KMS-11 (cell line): ENCODE results near the gene PDZD2.

Experiments
- H2AFZ ChIP-seq: fragments of 200-600 bp; sonication (generic); 2 replicates; pipeline ENCODE4 v1.6.1; 2016; ENCODE audit warnings: antibody characterized with exemption, mixed run types, low read depth
- H3K27ac ChIP-seq: fragments of 200-600 bp; sonication (generic); 2 replicates; pipeline ENCODE4 v1.6.1; 2016; ENCODE audit warnings: mild to moderate bottlenecking, mixed run types
- H3K27me3 ChIP-seq: fragments of 200-600 bp; sonication (generic); 2 replicates; pipeline ENCODE4 v1.6.1; 2017; ENCODE audit warnings: mild to moderate bottlenecking, low read depth, mixed run types, moderate library complexity; ENCODE audit not compliant: insufficient read depth
- H3K36me3 ChIP-seq: fragments of 200-600 bp; sonication (generic); 2 replicates; pipeline ENCODE4 v1.6.1; 2017; ENCODE audit warnings: mild to moderate bottlenecking, mixed run types; ENCODE audit not compliant: insufficient read depth
- H3K4me1 ChIP-seq: fragments of 200-600 bp; sonication (generic); 2 replicates; pipeline ENCODE4 v1.6.1; 2016; ENCODE audit warnings: mild to moderate bottlenecking, low read depth, mixed run types; ENCODE audit not compliant: poor library complexity, severe bottlenecking
- H3K4me2 ChIP-seq: fragments of 200-600 bp; sonication (generic); 2 replicates; pipeline ENCODE4 v1.7.0; 2016; ENCODE audit warnings: mild to moderate bottlenecking, mixed run types
- H3K4me3 ChIP-seq: fragments of 200-600 bp; sonication (generic); IDR thresholded peaks from 2 replicates; pipeline ENCODE4 v1.6.1; 2017; ENCODE audit warnings: low read depth, low read length, mixed read lengths; ENCODE audit not compliant: insufficient read depth
- H3K79me2 ChIP-seq: fragments of 200-600 bp; sonication (generic); 2 replicates; pipeline ENCODE4 v1.6.1; 2016; ENCODE audit warnings: low read depth, mixed run types; ENCODE audit not compliant: insufficient read depth
- H3K9ac ChIP-seq: fragments of 200-600 bp; sonication (generic); 2 replicates; pipeline ENCODE4 v1.6.1; 2016; ENCODE audit warnings: mild to moderate bottlenecking, mixed run types
- H4K20me1 ChIP-seq: fragments of 200-600 bp; sonication (generic); 2 replicates; pipeline ENCODE4 v1.6.1; 2016; ENCODE audit warnings: mild to moderate bottlenecking, mixed run types; ENCODE audit not compliant: insufficient read depth
- CTCF ChIP-seq: fragments of 200-600 bp; sonication (generic); conservative IDR thresholded peaks from 2 replicates; pipeline ENCODE4 v1.6.1; 2017; ENCODE audit warnings: low read depth, mild to moderate bottlenecking, antibody characterized with exemption, low read length, moderate library complexity, mixed read lengths

PDZD2 gene

GRCh38 chr5:31845361-31845760 lies 206.4 kb downstream of the PDZD2 start:
- Histone ChIP-seq H4K20me1 (no peaks in the 10 kb centered on the region), H3K4me2 (no peak overlapping the region), H2AFZ (no peak overlapping the region), H3K36me3 (no peaks in the 10 kb centered on the region), H3K79me2 (no peaks in the 10 kb centered on the region), H3K27ac (no peak overlapping the region), H3K27me3 (no peaks in the 10 kb centered on the region), H3K4me1 (no peaks in the 10 kb centered on the region), H3K9ac (no peak overlapping the region), H3K4me3 (no peak overlapping the region)
- TF ChIP-seq CTCF, result no peak

- Histone ChIP-seq H3K36me3 (no peaks in the 10 kb centered on the region), H3K4me1 (no peaks in the 10 kb centered on the region), H3K27ac (no peak overlapping the region), H3K9ac (no peak overlapping the region), H2AFZ (no peak overlapping the region), H4K20me1 (no peaks in the 10 kb centered on the region), H3K4me2 (no peak overlapping the region), H3K27me3 (no peaks in the 10 kb centered on the region), H3K4me3 (no peak overlapping the region), H3K79me2 (no peaks in the 10 kb centered on the region)
- no peak for TF ChIP-seq CTCF
These were observed 208.0 kb downstream of the PDZD2 start for GRCh38 chr5:31846934-31847333.

DNA sequence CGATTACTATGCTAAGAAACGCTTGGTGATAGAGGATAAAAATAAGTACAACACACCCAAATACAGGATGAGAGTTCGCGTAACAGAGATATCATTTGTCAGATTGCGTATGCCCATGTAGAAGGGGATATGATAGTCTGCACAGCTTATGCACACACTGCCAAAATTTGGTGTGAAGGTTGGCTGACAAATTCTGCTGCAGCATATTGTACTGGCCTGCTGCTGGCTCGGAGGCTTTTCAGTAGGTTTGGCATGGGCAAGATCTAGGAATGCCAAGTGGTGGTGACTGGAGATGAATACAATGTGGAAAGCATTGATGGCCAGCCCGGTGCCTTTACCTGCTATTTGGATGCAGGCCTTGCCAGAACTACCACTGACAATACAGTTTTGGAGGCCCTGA lies 208.4 kb downstream of the PDZD2 start:
- H3K4me1 ChIP-seq, result no peaks in the 10 kb centered on the region
- no peak overlapping the region for H3K4me3 ChIP-seq
- H3K4me2 ChIP-seq, result no peak overlapping the region
- H3K36me3 ChIP-seq, result no peaks in the 10 kb centered on the region
- H3K27me3 ChIP-seq, result no peaks in the 10 kb centered on the region
- H2AFZ ChIP-seq, result no peak overlapping the region
- no peak for TF ChIP-seq CTCF
- H4K20me1 ChIP-seq, result no peaks in the 10 kb centered on the region
- no peak overlapping the region for H3K27ac ChIP-seq
- H3K9ac ChIP-seq, result no peak overlapping the region
- no peaks in the 10 kb centered on the region for H3K79me2 ChIP-seq

- Histone ChIP-seq H3K4me2 (no peak overlapping the region), H3K36me3 (no peaks in the 10 kb centered on the region), H4K20me1 (no peaks in the 10 kb centered on the region), H3K4me3 (no peak overlapping the region), H3K4me1 (no peaks in the 10 kb centered on the region), H2AFZ (no peak overlapping the region), H3K27ac (no peak overlapping the region), H3K9ac (no peak overlapping the region), H3K27me3 (no peaks in the 10 kb centered on the region), H3K79me2 (no peaks in the 10 kb centered on the region)
- no peak for TF ChIP-seq CTCF
These were observed 212.2 kb downstream of the PDZD2 start for GRCh38 chr5:31850981-31851689.
